Effector CD4-positive, alpha-beta T cell (primary cell): Measurements from ENCODE around the gene HNRNPF.
A peak's percentile ranks its signal among the peaks of the same experiment; 100 is the strongest.
"Not testable (repeated sequence)": the region's sequence is repeated elsewhere in the genome, so short reads cannot be mapped to it uniquely, and the experiment has no call there.

ENCODE experiments used
- DNase-seq: peaks from one replicate; pipeline ENCODE4 v3.0.0-alpha.2; 2020

HNRNPF gene

DNA sequence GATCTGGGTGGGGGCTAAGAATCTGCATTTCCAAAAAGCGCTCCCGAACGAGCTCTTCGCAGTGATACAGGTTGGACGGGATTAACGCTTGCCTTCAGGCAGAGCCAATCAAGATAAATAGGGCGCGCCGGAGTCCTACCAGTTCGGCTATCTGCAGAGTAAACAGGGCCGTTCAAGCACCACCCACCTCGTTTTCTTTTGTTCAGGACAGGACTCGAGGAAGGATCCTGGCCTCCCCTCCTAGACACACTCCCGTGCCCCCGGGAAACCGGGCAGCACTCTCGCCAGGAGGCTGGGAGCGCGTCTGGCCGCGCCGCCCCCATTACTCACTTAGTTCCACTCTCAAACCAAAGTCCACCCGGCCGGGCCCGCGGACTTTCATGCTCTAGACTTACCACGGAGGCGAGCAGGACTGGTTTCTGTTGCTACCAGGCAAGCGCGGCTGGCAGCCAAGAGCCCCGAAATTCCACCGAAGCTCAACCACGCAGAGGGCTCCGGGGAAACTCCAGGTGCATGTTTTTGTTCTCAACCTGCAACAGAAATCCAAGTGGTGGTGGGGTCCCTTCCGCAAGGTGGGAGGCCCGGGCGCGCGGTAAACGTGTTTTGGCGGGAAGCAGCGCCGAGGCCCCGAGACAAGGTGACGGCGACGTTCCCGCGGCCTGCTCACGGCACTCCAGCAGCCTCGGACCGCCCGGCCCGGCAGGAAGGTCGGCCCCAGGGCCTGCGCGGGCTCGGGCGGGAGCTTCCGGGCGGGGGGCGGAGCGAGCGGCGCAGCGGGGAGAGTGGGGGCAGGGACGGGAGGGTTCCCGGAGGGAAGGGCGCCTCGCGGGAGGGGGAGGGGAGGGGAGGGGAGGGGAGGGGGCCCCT, 12.7 kb downstream of the HNRNPF start:
- DNase-seq = peak; percentile 52

DNA sequence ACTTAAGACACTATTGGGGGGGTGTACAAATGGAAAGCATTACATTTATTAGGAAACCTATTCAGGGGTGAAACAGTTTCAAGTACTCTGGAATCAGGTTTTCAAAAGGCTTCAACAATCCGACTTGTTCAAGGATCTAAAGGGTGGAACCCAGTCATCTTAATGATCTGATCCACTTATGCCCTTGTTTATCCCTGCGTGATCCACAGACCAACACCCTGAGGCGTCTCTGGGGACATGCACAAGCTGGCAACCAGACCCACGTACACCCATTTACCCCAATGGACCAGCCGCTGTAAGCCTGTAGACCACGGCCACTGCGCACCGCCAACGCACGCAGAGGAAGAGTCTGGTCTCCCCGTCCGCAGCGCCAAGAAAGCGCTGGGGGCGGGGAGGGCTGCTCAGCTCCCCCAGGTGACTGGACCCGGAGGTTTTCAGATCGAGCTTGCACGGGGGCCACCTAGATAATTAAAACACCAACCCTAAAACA, 13.4 kb downstream of the HNRNPF start:
- DNase-seq = no peak

GRCh38 chr10:43394868-43395267, 14.1 kb downstream of the HNRNPF start:
- no peak for DNase-seq

DNA sequence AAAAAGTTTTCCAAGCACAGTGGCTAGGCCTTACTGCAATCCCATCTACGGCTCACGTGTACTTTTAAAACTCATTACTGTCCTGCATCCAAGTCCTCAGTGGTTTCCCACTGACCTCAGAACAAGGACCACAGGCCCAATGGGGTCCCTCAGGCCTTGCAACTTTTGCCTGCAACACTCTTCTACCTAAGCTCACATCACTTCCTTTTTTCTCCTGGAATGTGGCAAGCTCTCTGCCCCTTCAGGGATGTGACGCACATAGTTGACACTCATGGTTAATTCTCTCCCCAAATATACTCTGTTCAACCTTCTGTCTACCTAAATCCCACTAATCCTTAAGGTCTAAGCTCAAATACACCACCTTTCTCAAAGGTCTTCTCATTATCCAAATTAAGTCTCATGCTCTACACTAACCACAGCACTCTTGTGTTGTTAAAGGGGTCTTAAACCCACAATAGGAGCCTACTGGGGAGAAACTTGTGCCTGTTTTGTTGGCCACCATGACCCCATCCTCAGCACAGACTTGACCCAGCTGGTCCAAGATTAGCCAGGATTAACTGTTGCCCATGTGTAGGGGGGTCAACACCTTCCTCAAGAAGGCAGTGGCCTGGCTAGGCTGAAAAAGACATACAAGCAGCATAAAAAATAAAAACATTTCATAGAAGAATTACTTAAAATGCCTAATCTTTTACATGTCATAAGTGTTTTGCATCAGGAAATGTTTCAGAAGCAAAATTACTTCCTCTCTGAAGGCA, 15.2 kb downstream of the HNRNPF start:
- DNase-seq = no peak

- DNase-seq = not testable (repeated sequence)
Observed at GRCh38 chr10:43393186-43393585, 15.8 kb downstream of the HNRNPF start.

- DNase-seq = no peak
Observed at GRCh38 chr10:43392748-43393147, 16.2 kb downstream of the HNRNPF start.

DNA sequence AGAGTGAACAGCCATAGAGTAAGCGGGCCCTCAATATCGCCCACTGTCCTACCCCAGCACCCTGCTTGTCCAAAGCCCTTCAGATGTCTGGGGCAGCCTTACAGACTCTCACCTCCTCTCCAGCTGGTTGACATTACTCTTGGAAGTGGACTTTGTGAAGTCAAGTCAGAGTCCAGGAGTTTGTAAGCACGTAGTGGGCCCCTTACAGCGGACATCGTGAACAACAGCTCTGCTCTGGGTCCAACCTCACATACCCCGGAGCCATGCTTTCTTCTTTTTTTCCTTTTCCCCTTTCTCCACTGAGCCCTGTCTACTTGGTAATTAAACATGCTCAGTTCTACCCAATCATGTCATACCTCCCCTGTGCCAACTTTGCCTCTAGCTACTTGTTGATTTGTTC, 17.5 kb downstream of the HNRNPF start:
- no peak for DNase-seq

DNA sequence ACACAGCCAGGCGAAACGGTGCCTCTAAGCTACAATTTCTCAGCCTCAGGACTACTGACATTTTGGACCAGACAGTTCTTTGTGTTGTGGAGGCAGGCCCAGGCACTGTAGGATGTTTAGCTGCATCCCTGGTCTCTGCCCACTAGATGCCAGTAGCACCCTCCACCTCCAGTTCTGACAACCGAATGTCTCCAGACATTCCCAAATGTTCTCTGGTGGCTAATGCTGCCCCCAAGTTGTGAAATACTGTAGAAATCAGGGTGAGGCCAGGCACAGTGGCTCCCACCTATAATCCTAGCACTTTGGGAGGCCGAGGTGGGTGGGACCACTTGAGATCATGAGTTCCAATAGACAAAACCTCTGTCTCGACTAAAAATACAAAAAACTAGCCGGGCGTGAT, 18.2 kb downstream of the HNRNPF start:
- DNase-seq = no peak

DNA sequence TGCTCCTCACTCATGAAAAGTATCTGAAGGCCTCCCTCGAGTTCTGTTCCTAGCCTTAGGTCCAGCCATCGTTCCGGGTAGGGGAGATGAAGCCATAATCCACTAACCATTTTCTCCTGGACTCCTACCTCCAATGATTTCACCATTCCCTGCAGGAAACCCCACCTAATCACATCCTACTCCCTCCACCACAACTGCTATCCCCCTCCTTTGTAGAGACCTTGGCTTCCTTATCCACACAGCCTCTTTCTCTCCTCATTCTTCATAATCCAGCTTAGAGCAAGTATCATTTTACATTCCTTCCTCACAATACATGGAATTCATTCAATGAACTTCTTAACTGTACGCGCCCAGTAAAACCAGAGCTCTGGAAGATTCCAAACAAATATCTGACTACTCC, 18.7 kb downstream of the HNRNPF start:
- no peak for DNase-seq

GRCh38 chr10:43389867-43390266, 19.1 kb downstream of the HNRNPF start:
- DNase-seq = no peak

- no peak for DNase-seq
Observed at GRCh38 chr10:43387678-43388032, 21.3 kb downstream of the HNRNPF start.

- DNase-seq = no peak
Observed at GRCh38 chr10:43386981-43387677, 21.9 kb downstream of the HNRNPF start.

GRCh38 chr10:43386549-43386948, 22.4 kb downstream of the HNRNPF start:
- DNase-seq = no peak

DNA sequence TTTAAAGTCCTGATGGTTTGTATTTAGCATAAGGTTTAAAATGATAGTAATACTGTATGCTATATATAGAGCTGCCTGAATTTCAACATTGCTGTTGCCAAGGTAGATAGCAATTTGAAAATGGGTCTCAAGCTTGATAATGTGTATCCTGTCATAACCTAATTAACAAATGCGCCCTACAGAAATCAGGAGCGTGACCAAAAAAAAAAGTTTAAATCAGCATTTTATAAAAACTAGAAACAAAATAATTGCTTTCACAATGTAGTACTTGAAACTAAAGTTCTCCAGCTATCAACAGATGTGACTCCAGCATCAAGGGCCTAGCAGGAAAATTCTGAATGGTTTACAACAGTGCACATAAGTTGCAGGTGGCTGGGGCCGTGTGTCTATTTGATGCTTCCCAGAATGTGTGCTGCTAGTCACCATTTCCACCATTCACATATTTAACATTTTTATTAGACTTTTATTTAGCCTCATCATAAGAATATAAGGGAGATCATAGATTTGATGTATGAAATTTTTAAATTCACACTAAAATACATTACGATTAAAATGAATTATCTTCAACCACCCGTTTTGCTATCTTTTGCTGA, 23.5 kb downstream of the HNRNPF start:
- DNase-seq = no peak

- DNase-seq = no peak
Observed at GRCh38 chr10:43384252-43385221, 24.4 kb downstream of the HNRNPF start.

DNA sequence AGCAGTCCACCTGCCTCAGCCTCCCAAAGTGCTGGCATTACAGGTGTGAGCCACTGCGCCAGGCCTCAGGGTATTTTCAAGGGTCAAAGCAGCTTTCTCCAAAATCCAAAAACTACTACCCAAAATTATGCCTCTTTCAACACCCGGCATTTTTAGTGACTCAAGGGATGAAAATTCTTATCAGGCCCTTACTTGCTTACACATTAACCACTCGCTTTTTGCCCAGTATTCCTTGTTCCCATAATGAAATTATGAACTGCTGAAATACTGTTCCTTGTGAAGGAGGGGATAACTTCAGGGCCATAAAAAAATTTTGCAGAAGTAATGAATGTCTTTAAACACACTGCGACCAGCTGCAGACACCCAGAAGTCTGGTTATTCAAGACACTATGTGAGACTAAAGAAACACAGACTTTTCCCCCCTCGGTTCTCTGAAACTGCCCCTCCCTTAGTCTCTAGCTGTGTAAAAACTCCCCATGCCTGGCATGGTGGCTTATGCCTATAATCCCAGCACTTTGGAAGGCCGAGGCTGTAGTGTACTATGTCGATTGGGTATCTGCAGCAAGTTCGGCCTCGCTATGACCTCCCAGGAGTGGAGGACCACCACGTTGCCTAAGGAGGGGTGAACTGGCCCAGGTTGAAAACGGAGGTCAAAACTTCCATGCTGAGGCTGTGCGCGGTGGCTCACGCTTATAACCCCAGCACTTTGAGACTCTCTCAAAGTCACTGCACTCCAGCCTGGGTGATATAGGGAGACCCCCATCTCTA, 25.6 kb downstream of the HNRNPF start:
- DNase-seq = no peak

GRCh38 chr10:43380610-43381222, 28.3 kb downstream of the HNRNPF start:
- no peak for DNase-seq

- no peak for DNase-seq
Observed at GRCh38 chr10:43377424-43377883, 31.5 kb downstream of the HNRNPF start.

DNA sequence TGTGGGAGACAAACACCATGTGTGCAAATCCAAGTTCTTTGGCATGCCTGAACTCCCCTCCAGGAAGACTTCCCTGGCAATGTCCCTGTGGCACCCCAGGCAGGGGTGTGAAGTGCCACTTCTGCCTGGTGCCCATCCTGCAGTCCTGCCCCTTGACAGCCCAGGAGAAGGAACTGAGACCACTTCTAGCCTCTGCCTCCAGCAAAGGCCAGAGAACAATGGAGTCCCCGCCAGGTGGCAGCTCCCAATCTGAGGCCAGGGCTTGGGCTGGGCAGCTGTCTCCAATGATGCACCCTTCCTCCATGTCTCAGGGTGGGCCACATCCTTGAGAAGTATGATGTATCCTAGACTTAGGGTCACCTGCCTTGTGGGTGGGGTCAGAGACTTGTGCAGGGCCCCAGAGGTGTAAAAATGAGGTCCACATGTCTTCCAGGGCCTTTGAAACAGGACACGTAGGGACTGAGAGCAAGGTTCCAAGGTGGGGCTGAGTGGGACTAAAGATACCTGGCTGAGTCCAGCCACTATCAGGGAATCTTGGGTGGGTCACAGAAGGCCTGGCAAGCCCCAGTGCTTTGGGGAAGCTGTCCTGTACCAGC, 32.1 kb downstream of the HNRNPF start:
- DNase-seq = no peak

DNA sequence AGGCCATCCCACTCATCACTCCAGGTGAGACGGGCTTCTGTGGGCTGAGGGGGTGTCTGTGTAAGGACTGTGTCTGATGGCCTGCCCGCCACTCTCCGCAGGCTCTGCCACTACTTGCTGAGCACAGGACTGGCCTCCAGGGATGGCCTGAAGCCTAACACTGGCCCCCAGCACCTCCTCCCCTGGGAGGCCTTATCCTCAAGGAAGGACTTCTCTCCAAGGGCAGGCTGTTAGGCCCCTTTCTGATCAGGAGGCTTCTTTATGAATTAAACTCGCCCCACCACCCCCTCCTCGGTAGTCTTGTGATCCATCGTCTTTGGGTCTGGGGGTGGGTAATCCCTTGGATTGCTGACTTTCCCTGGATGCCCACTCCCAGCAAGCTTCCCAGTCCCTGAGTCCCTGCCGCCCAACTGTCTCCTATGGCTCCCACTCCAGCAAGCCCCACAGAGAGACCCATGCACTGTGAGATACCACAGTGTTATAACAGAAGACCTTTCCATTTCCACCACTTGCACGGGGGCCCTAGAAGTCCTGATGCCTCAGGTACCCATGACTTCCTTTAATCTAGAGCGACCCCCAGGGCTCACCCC, 32.8 kb downstream of the HNRNPF start:
- DNase-seq = no peak
